Stimulated activated CD8-positive, alpha-beta memory T cell treated with anti-CD3 and anti-CD28 coated beads, Interleukin-7, amount 100 ng/mL, for 48 hours (primary cell): ENCODE results near the gene SLK.

ENCODE experiments used
- DNase-seq, 2 donors: peaks; one replicate each; pipeline ENCODE4 v3.0.0-alpha.2; 2020; ENCODE audit warnings: low read depth in 1 of 2; ENCODE audit errors: extremely low read depth in 1 of 2

The SLK gene

DNA sequence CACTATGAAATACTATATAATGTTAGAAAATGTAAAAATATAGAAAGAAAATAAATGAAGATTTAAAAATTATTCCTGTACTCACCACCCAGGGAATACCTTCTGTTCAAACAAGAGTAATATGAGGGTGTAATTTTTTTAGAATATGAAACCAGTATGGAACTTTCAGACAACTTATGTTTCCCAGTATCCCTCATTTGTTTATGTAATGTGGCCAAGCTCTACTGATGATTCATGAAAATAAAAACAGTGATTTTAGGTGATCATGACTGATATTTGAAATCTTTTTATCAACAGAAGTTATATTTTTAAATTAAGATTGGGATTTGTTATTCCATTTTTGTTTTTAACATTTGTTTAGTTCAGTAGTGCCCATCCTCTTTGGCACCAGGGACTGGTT is 18.8 kb downstream of the SLK start:
- DNase-seq, result no peak

DNA sequence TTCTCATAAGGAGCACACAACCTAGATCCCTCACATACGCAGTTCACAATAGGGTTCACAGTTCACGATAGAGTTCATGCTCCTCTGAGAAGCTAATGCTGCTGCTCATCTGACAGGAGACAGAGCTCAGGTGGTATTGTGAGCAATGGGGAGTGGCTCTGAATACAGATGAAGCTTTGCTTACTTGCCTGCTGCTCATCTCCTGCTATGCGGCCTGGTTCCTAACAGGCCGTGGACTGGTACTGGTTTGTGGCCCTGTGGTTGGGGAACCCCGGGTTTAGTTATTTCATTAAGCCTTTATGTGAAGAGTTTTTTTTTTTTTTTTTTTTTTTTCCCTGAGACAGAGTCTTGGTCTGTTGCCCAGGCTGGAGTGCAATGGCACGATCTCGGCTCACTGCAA is 19.4 kb downstream of the SLK start:
- DNase-seq, result no peak

- no peak for DNase-seq
These were observed 23.2 kb downstream of the SLK start for GRCh38 chr10:103990121-103990520.

DNA sequence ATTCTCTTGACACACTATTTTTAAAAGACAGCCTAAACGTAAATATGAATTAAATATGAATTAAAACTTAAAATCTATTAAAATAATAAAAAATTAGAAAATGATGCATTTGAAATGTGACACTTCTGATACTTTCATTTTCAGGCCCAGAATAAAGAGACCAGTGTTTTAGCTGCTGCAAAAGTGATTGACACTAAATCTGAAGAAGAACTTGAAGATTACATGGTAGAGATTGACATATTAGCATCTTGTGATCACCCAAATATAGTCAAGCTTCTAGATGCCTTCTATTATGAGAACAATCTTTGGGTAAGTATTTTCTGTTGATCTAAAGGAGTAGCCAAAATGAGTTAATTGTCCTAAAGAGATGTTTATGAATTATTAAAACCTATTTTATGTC is 23.6 kb downstream of the SLK start:
- DNase-seq, result no peak

DNA sequence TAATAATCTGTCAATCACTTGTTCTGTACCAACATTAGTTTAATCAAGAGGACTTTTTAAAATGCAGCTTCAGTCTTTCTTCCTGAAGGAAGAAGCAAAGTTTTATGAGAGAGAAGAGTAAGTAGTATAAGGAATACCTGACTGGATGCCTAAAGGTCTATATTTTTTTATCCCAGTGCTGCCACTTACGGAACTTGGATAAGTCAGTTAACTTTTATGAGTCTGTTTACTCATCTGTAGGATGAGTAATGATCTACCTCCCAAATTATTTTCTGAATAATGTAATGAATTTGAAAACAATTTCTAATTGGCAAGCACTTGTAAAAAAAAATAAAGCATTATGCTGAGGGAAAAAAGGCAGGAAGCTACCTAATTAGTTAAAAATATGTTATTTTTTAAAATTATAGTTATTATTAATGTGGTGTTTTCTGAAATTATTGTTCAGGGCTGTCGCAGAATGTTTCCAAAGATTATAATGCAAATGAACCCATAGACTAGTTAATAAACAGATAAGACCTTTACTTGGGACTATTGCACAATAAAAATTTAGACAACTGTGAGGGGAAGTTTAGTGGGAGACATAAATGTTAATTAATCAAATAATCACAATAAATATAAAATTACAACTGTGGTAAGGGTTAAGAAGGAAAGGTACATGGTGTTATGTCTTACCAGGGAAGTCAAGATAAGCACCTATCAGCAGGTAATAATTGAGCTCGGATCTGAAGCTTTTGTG is 24.6 kb downstream of the SLK start:
- DNase-seq, result no peak

GRCh38 chr10:103995134-103995533 is 28.2 kb downstream of the SLK start:
- no peak for DNase-seq

- DNase-seq, result no peak
These were observed 31.9 kb downstream of the SLK start for GRCh38 chr10:103998805-103999204.

GRCh38 chr10:104002911-104003310 is 36.0 kb downstream of the SLK start:
- DNase-seq, result no peak

DNA sequence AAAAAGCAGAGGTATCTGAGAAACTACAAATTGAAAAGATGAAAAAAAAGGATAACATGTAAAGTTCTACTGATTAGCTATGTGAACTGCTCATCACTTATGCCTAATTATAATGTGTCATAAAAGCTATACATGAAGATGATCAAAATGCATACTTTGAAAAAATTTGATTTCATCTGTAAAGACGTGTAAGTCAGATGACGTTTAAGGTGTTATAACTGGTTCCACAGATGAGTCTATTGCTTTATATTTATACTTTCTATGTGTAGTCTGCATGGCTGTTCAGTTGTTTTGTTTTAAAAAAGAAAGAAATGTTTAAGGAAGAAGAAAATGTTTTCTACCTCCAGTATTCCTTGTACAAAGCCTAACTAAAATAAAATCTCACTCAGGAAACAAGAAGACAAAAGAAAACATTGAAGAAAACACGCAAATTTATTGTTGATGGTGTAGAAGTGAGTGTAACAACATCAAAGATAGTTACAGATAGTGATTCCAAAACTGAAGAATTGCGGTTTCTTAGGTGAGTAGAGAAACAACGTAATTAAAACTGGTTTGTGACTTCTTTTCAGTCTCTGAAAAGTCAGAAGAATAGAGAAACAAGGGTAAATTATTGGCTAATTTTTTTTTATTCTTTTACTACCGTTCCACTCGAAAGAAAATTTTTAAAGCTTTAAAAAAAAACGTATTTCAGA is 38.4 kb downstream of the SLK start:
- no peak for DNase-seq

DNA sequence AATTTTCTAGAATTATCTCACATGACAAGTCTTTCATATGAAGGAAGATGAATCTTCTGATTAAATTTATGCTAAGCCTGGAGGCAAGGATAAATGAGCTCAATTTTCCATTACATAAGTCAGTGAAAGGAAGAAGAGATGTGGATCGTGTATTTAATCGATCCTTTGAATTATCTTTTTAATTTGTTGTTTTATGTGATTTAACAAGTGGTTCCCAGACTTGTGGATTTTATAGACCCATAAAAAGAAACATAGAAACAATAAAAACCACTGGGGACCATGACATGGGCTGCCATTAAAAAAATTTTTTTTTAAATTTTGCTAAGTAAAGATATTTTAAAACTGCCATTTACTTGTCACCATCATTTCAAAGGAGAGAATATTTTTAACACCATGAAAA is 45.0 kb downstream of the SLK start:
- no peak for DNase-seq

GRCh38 chr10:104013489-104013888 is 46.5 kb downstream of the SLK start:
- no peak for DNase-seq

GRCh38 chr10:104014176-104014575 is 47.2 kb downstream of the SLK start:
- no peak for DNase-seq

DNA sequence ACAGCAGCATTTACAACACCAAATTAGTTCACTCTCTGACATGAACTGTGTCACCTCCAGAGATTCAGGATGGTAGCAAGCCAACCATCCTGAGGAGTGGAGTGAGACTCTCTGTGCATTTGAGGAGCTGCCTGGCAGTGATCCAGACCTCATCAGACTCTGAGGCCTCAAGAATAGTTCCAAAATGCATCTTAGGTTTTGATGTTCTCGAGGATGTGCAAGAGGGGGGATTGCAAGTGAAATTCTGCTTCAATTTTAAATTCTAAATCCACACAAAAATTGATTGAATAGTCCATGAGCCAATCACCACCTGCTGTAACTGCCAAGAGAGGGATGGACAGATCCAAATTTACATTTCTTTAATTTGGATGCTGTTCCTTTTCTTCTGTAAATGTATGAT is 49.7 kb downstream of the SLK start:
- no peak for DNase-seq

GRCh38 chr10:104018471-104018870 is 51.5 kb downstream of the SLK start:
- DNase-seq, result no peak

DNA sequence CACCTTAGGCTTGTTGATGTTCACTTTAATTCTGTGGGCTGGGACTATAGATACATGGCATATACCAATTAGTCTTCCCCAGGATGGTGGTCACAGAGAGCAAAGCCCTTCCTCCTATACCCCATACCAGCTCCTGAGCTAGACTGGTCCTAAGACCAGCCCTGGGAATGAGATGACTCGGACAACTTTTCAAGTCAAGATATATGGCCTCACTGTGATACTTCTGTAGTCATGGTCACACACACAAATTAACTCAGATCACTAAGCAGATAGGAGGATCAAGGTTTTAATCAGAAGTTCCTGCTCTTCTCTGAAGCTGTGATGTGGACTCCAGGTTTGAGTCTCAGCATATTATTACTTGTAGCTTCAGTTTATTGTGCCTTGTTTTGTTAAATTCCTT is 53.1 kb downstream of the SLK start:
- no peak for DNase-seq

DNA sequence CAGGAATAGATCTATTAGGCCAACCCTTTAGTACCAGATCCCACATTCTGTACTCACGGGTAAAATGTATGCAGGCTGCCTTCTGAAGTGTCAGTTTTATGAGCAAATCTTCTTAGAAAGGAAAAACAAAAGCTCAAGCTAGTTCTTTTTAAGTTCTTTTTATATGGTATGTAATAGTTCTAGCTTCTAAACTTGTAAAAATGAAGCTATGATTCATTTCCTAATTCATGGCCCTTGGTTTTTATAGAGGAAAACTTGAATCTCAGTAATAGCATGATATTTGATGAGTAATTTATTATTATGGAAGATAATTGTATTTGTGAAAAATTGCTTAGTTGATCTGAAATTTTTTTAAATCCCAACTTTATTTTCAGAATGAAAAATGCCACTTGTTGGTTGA is 54.3 kb downstream of the SLK start:
- DNase-seq, result no peak

- no peak for DNase-seq
These were observed 55.1 kb downstream of the SLK start for GRCh38 chr10:104022026-104022425.

GRCh38 chr10:104025524-104025923 is 58.6 kb downstream of the SLK start:
- DNase-seq, result no peak

DNA sequence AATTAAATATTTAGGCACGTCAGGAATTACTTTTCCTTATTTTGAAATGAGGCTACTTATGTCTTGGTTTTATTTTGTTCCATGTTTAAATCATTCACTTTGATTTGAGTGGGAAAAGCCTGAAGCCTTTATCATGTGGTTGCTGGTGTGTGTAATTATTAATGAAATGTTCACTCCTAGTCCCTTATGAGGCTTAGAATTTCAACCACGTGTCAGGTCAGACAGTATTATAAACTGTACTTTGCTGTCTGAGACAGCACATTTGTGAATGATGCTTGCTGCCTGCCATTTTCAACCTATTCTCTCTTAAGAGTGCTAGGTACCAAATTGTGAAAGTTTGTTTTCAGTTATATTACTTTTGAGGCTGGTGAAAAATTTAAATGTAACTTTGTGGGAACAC is 59.8 kb downstream of the SLK start:
- DNase-seq, result no peak

- peak in 1 of 2 donors; percentile 5 for DNase-seq
These were observed 61.2 kb downstream of the SLK start for GRCh38 chr10:104028146-104028545.

GRCh38 chr10:104028823-104029520 is 62.0 kb downstream of the SLK start:
- DNase-seq, result no peak

DNA sequence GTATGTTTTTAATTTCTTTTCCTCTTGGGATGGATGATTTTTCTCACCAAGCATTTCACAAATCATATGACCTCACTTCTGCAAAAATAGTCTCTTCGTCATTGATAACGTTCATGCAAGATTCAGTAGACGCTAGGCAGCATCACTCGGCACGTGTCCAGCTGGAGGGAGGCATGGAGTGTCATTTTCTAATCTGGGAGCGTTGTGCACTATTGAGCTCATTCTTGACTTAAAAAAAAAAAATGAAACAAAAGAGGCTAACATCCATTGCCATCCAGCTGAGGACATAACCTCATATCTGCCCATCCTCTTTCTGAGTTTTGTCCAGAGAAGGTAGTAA is 62.6 kb downstream of the SLK start:
- no peak for DNase-seq
